Adrenal gland (tissue), 5 donors: Measurements from ENCODE around the gene ATP8A2.

Experiments used
- POLR2A ChIP-seq, 2 donors: fragments of 450-650 bp; IDR thresholded peaks; one replicate each; pipeline ENCODE4 v1.6.1; 2017; ENCODE audit warnings: antibody characterized with exemption in 2 of 2, mild to moderate bottlenecking in 2 of 2, moderate library complexity in 1 of 2
- TF ChIP-seq, protein P1 (sequence below), 6 experiments: fragments of 450-650 bp in 4 of 6; fragments of 200-600 bp in 2 of 6; sonication (generic) in 1 of 6; IDR thresholded peaks; 1 replicate in 5 of 6; 2 replicates in 1 of 6; pipeline versions ENCODE4 v1.5.1 to v1.8.0; 2016 to 2021; ENCODE audit warnings: antibody characterized with exemption in 6 of 6, mild to moderate bottlenecking in 2 of 6, moderate library complexity in 1 of 6
- donor health status: DM: no; HTN: no; CAD: no.

DNA sequence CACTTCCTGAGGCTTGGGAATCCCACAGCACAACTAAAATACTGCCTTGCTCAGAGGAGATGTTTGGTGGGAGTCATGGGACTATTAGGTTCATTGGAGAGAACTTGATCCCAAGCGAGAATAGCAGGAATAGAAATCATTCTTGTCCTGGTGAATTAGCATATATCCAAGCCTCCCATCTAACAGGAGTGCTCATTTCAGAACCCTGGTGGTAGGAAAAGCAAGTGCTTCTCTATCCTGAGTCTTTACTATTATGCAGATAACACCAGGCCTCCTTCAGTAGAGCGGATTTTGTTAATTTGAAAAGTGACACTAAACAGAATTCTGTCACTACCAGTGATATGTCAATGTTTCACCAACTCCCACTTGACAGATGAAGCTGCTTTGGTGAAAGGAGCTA is 199.5 kb downstream of the ATP8A2 start:
- TF ChIP-seq, protein P1, sequence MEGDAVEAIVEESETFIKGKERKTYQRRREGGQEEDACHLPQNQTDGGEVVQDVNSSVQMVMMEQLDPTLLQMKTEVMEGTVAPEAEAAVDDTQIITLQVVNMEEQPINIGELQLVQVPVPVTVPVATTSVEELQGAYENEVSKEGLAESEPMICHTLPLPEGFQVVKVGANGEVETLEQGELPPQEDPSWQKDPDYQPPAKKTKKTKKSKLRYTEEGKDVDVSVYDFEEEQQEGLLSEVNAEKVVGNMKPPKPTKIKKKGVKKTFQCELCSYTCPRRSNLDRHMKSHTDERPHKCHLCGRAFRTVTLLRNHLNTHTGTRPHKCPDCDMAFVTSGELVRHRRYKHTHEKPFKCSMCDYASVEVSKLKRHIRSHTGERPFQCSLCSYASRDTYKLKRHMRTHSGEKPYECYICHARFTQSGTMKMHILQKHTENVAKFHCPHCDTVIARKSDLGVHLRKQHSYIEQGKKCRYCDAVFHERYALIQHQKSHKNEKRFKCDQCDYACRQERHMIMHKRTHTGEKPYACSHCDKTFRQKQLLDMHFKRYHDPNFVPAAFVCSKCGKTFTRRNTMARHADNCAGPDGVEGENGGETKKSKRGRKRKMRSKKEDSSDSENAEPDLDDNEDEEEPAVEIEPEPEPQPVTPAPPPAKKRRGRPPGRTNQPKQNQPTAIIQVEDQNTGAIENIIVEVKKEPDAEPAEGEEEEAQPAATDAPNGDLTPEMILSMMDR (IDR thresholded peaks at IDR 0.05), result no peak
- TF ChIP-seq POLR2A (IDR thresholded peaks at IDR 0.05), result no peak
